ENCODE results near the gene PRDX1.

The PRDX1 gene

GRCh38 chr1:45499415-45499769, 22.3 kb downstream of the PRDX1 start:
- no peak for TF ChIP-seq CTCF (IDR thresholded peaks at IDR 0.05; ENCODE audit: control extremely low read depth, extremely low read depth, low read depth, missing control alignments)
- no peak for DNase-seq (ENCODE audit: extremely low spot score)
- ChIA-PET CTCF (interaction anchor here (0.8 to 6.3 kb wide), 12 partner anchors 8 to 488 kb away, joined by 3 to 62 read pairs (median 4); partner anchors contain the start of genes HECTD3 and TESK2), POLR2A (interaction anchor here (0.6 to 4.2 kb wide), 8 partner anchors 9 to 380 kb away, joined by 3 to 34 read pairs (median 5); partner anchors contain the start of genes MUTYH, PRDX1 and TOE1)

GRCh38 chr1:45498279-45498678, 23.4 kb downstream of the PRDX1 start:
- no peak for DNase-seq (ENCODE audit: extremely low spot score)
- no peak for TF ChIP-seq CTCF (IDR thresholded peaks at IDR 0.05; ENCODE audit: control extremely low read depth, extremely low read depth, low read depth, missing control alignments)
- ChIA-PET CTCF (interaction anchor here (0.8 to 6.3 kb wide), 5 partner anchors 13 to 487 kb away, joined by 3 to 62 read pairs (median 4); partner anchors contain the start of gene HECTD3), POLR2A (interaction anchor here (4.2 kb wide), 1 partner anchor 23 kb away, joined by 34 read pairs; the partner anchor contains the start of gene PRDX1)

GRCh38 chr1:45493116-45493697, 28.5 kb downstream of the PRDX1 start:
- peak; percentile 56 for DNase-seq (ENCODE audit: extremely low spot score)
- POLR2A ChIA-PET = interaction anchor here (0.6 to 3.7 kb wide), 4 partner anchors 27 to 786 kb away, joined by 3 to 26 read pairs (median 4); partner anchors contain the start of genes MUTYH and PRDX1
- CTCF ChIA-PET = interaction anchor here (0.7 to 10.8 kb wide), 47 partner anchors 8 to 764 kb away, joined by 3 to 389 read pairs (median 4); partner anchors contain the start of genes BEST4, CCDC163, HECTD3 and HPDL
- TF ChIP-seq CTCF (IDR thresholded peaks at IDR 0.05; ENCODE audit: control extremely low read depth, extremely low read depth, low read depth, missing control alignments) = peak; percentile 76

- POLR2A ChIA-PET = interaction anchor here (0.6 to 3.7 kb wide), 3 partner anchors 28 to 786 kb away, joined by 3 to 26 read pairs (median 4); partner anchors contain the start of gene PRDX1
- no peak for DNase-seq (ENCODE audit: extremely low spot score)
- no peak for TF ChIP-seq CTCF (IDR thresholded peaks at IDR 0.05; ENCODE audit: control extremely low read depth, extremely low read depth, low read depth, missing control alignments)
- CTCF ChIA-PET = interaction anchor here (0.8 to 10.8 kb wide), 42 partner anchors 9 to 764 kb away, joined by 3 to 389 read pairs (median 5); partner anchors contain the start of genes CCDC163, HECTD3, HPDL and MMACHC
Observed at GRCh38 chr1:45492691-45493090, 29.0 kb downstream of the PRDX1 start.

- CTCF ChIA-PET = interaction anchor here (0.7 to 10.8 kb wide), 21 partner anchors 10 to 763 kb away, joined by 3 to 389 read pairs (median 6); partner anchors contain the start of genes CCDC163, HECTD3, MMACHC and MUTYH
- POLR2A ChIA-PET = interaction anchor here (0.6 to 3.7 kb wide), 6 partner anchors 8 to 692 kb away, joined by 3 to 26 read pairs (median 6); partner anchors contain the start of genes CCDC163, MMACHC, MUTYH and NASP
- DNase-seq (ENCODE audit: extremely low spot score) = no peak
- no peak for TF ChIP-seq CTCF (IDR thresholded peaks at IDR 0.05; ENCODE audit: control extremely low read depth, extremely low read depth, low read depth, missing control alignments)
Observed at GRCh38 chr1:45491487-45492260, 30.0 kb downstream of the PRDX1 start.
